ENCODE results near the gene GRM4.
"Not testable (repeated sequence)": the region's sequence is repeated elsewhere in the genome, so short reads cannot be mapped to it uniquely, and the experiment has no call there.

Gene GRM4

DNA sequence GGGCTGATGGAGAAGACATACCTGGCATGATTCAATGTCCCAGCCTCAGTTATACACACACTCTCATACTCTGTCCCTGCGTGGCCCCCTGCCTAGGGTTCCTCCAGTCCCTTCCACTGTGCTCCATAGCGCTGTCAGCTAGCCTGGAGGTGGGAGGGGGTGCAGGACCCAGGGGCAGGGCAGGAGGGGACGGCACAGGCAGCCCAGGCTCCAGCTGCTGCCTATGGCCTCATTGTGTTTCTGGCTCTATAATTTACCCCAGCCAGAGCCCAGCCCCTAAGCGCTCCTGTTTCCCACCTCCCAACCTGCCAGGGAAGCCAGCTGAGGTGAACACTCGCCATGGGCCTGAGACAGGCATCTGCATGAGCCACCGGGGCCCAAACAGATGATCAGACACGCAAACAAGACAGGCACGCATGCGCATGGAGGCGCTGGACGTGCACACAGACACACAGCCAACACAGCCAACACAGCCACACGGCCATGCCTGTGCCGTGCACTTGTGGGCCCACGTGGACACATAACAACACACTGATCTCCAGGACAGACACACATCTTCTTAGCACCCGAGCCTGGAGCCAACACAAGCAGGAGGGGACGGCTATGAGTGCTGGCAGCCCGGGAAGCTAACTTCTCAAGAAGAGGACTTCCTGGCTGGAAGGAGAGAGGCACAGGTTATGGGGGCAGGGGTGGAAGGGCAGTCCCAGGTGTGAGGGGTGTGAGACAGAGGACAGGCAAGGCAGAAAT, 124.9 kb downstream of the GRM4 start:
- no peak for DNase-seq (ENCODE audit: low read depth)

DNA sequence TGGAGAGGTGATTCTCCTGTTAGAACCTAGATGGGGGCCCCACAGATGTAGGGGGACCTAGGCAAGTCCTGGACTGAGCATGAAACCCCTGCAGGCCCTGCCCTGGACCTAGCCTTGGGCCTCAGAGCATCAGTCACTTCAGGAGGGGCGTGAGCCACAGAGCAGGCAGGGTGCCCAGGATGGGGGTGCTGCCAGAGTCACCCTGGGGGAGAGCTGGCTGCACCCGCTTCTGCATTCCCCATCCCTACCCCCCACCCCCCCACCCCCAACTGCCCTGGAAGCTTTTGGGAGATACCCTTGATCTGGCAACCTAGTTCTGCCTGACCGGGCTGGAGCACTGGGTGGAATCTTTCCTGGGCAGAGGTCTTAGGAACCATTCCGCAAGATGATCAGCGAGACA, 125.6 kb downstream of the GRM4 start:
- DNase-seq (ENCODE audit: low read depth), result no peak

DNA sequence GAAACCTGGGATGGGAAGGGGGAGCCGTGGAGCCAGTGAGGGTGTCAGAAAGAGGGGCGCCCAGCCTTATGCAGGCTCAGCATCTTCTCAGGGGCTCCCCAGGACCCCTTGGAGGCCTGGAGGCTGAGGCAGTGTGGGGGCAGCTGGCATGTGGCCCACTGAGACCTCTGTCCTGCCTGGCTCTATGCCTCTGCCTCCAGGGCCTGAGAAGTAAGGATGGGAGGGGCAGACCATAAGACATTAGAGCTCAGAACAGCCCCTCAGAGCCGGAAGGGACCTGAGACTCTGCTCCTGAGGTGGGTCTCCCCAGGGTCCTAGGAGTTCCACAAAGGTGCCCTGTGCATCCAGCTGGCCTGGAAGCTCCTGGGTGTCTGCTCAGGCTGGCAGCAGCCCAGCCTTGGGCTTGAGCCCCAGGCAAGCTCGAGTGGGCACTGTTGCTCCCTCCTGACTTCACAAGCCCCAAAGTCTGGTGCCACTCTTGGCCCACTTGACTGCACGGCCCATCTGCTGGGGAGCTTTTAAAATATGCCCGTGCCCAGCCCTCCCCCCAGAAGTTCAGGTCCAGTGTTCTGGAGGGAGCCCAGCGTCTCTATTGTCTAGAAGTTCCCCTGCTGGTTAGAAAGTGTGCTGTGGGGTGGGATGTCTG, 126.8 kb downstream of the GRM4 start:
- DNase-seq (ENCODE audit: low read depth), result no peak

- DNase-seq (ENCODE audit: low read depth), result no peak
These were observed 127.9 kb downstream of the GRM4 start for GRCh38 chr6:34018026-34018425.

DNA sequence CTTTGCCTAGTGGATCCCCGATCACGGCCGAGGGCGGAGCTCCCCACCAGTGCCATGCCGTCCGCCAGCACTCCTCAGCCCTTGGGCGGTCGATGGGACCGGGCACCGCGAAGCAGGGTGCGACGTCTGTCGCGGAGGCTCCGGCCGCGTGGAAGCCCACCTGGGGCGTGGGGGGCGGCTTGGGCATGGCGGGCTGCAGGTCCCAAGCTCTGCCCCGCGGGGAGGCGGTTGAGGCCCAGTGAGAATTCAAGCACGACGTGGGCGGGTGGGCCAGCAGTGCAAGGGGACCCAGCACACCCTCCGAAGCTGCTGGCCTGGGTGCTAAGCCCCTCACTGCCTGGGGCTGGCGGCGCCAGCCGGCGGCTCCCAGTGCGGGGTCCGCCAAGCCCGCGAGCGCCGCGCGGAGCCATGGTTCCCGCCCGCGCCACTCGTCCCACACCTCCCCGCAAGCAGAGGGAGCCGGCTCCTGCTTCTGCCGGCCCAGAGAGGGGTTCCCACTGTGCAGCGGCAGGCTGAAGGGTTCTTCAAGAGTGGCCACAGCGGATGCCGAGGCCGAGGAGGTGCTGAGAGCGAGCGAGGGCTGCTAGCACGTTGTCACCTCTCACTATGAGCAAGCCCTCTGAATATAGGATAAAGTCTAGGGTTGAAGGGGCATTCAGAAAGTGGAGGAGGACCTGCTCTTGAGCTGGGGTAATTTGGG, 128.6 kb downstream of the GRM4 start:
- no peak for DNase-seq (ENCODE audit: low read depth)

GRCh38 chr6:34016573-34016972, 129.3 kb downstream of the GRM4 start:
- DNase-seq (ENCODE audit: low read depth), result not testable (repeated sequence)

DNA sequence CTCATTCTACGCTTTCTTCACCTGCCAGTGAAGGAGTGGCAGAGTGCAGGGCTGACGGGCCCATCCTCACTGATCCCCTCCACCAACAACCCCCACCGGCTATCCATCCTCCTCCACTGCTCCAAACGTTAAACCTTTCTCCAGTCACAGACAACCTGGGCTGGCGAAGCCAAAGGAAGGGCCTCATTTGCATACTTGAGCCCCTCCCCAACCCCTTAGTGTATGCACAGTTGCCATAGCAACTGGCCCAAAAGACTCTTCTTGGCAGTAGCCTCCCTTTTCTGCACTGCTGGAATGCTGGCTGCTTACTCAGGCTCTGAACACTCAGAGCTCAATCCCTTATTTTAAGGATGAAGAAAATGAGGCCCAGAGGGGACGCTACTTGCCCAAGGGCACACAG, 130.3 kb downstream of the GRM4 start:
- DNase-seq (ENCODE audit: low read depth), result peak; percentile 27

- DNase-seq (ENCODE audit: low read depth), result no peak
These were observed 134.6 kb downstream of the GRM4 start for GRCh38 chr6:34011264-34011663.

DNA sequence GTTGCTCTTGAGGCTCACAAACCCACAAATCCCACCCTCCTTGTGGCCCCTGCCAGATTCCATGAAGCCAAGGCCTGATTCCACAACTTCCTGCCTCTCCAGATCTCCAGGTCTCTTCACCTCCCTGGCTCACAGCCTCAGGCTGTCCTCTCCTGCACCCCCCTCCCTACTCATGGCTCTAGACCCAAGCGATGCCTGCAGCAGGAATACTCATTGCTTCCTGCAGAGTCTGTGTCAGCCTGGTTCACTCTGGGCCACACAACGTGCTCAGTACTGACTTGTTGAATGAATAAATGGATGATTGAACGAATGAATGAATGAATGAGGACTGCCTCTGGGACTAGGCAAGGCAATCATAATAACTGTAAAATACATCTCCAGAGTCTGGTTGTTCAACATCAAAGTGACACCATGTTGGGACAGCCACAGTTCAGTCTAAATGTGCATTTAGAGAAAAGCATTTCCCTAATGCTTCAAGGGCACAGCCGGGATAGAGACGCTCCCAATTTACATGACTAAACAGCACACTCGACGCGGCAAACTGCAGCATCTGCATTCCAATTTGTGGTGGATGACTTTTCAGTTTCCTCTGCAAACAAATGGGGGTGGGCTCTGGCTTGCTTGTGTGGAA, 139.9 kb downstream of the GRM4 start:
- DNase-seq (ENCODE audit: low read depth), result no peak

- no peak for DNase-seq (ENCODE audit: low read depth)
These were observed 141.2 kb downstream of the GRM4 start for GRCh38 chr6:34004706-34005105.

- no peak for DNase-seq (ENCODE audit: low read depth)
These were observed 141.9 kb downstream of the GRM4 start for GRCh38 chr6:34003962-34004361.

DNA sequence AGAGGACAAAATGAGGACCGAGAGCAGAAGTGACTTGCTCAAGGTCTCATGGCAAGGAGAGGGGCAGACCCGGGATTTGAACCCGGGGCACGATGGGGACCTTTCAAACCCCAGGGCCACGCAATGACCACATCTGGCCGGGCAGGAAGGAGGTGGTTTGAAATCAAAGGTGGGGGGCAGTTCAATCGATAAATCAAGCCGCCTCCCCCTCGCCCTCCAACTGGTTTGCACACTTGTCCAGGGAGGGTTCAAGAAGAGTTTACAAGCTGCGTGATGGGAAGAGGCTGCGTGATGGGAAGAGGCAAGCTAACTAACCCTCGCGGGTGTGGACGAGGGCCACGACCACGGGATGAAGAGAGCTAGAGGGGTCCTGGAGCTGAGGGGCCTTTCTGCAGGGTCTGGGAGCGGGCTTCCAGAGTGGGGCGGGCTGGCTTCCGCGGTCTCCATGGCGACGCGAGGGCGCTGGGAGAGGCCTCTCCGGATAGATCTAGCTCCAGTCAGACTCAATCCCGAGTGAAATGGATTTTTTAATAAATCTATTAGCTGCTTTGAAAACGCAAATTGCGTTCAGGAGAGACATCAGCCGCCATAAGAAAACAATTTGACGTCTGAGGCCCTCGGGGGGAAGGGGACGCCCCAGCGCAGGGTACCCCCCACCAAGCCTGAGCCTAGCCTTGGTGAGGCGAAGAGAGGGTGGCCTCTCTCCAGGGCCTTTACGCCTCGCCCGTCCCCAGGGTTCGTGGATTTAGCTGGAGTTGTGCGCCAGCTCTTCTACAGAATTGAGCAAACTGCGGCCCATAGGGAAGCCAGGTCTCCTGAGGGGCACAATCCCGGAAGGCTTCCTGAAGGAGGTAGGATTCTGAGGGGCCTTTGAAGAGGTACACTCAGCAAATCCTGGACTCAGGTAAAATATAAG, 143.9 kb downstream of the GRM4 start:
- DNase-seq (ENCODE audit: low read depth), result no peak

DNA sequence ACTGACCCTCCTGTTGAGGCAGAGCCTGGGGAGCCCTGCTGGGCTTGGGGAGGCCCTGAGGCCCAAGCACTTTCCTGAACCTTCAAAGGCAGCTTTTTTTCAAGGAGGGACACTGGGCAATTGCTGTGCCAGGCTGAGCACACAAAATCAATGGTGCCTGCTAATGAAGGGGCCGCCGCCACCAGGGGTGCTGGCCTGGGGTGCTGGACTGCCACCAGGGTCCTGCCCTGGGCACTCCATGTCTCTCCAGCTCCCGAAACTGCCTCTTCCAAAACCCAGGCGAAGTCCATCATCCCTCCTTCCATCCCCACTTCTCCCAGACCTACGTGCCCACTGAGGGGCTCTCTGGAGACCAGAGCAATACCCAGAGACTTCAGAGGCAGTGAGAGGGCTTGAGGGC, 145.6 kb downstream of the GRM4 start:
- DNase-seq (ENCODE audit: low read depth), result no peak

GRCh38 chr6:33999567-33999966, 146.3 kb downstream of the GRM4 start:
- DNase-seq (ENCODE audit: low read depth), result no peak

GRCh38 chr6:33998660-33999059, 147.2 kb downstream of the GRM4 start:
- no peak for DNase-seq (ENCODE audit: low read depth)

- no peak for DNase-seq (ENCODE audit: low read depth)
These were observed 148.6 kb downstream of the GRM4 start for GRCh38 chr6:33997265-33997664.

DNA sequence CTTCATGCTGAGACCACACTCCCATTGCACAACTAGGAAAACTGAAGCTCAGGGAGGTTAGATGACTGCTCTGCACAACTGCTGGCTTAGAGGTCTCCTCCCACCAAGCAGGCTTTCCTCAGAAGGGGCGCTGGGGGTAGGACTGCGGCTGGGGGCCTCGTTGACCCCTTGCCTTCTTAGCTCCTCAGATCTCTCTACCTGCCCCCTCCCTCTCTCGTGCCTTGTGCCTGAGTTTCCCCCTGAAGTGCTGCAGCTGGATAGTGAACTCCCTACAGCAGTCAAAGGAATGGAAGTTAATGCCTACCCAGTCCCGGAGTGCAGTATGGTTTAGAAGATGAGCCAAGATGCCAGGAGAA, 149.8 kb downstream of the GRM4 start:
- DNase-seq (ENCODE audit: low read depth), result no peak

GRCh38 chr6:33995309-33996119, 150.4 kb downstream of the GRM4 start:
- DNase-seq (ENCODE audit: low read depth), result no peak

- DNase-seq (ENCODE audit: low read depth), result no peak
These were observed 151.2 kb downstream of the GRM4 start for GRCh38 chr6:33994472-33995308.

All from EH (cell line).